A549 (cell line): ENCODE data around the gene NRARP. TPM values are rescaled to one million over a fixed set of nuclear protein-coding genes. Genes with fewer than 3 reads are reported as not detected.

Experiments
- ATAC-seq, 2 experiments: fragments of 200-7000 bp in 1 of 2; fragments of >200 bp in 1 of 2; cut with Nextera tagmentation in 1 of 2; cut with Tn5 transposase in 1 of 2; 3 replicates each; pipeline versions ENCODE4 v1.8.0 to v1.9.1; 2018 to 2020; ENCODE audit warnings: mild to moderate bottlenecking in 1 of 2, moderate library complexity in 1 of 2
- CTCF ChIA-PET: fragments of 300-600 bp; sonication (Branson Sonifier 250); formaldehyde crosslinking; extraction: SDS; loops from one replicate; lab custom pipeline; 2021; ENCODE audit warnings: antibody characterized with exemption, inconsistent platforms; lab: Yijun Ruan, JAX
- POLR2A ChIA-PET: fragments of 350-600 bp; formaldehyde crosslinking; extraction: SDS; loops from one replicate; lab custom pipeline; 2021; ENCODE audit warnings: antibody characterized with exemption, inconsistent platforms; lab: Yijun Ruan, JAX
- DNase-seq, 2 experiments: peaks; one replicate each; pipeline versions ENCODE4 v3.0.0 to v3.0.0-alpha.2; 2011 to 2016; ENCODE audit warnings: low read depth in 1 of 2, low spot score in 1 of 2
- FAIRE-seq: peaks from 2 replicates; lab custom pipeline; 2011; peaks lifted over from hg19 to GRCh38; lab: Jason Lieb, UNC
- H3K27ac ChIP-seq, 2 experiments: fragments of >200 bp; sonication (Bioruptor Twin); formaldehyde crosslinking; 3 replicates each; pipeline ENCODE4 v1.5.1; 2016 to 2017
- H3K4me1 ChIP-seq: fragments of >200 bp; sonication (Bioruptor Twin); formaldehyde crosslinking; 3 replicates; pipeline ENCODE4 v1.6.1; 2016
- H3K4me2 ChIP-seq: fragments of >200 bp; sonication (Bioruptor Twin); formaldehyde crosslinking; 3 replicates; pipeline ENCODE4 v1.6.1; 2016
- H3K4me3 ChIP-seq: fragments of >200 bp; sonication (Bioruptor Twin); formaldehyde crosslinking; 3 replicates; pipeline ENCODE4 v1.5.1; 2016
- H3K9me3 ChIP-seq: fragments of >200 bp; sonication (Bioruptor Twin); formaldehyde crosslinking; 3 replicates; pipeline ENCODE4 v1.6.1; 2016
- BHLHE40 ChIP-seq: IDR thresholded peaks from 2 replicates; pipeline ENCODE4 v1.6.1; 2012; ENCODE audit warnings: low read depth, low read length, inconsistent platforms
- CBX8 ChIP-seq: fragments of 200-600 bp; sonication (generic); IDR thresholded peaks from 2 replicates; pipeline ENCODE4 v1.6.1; 2016
- CHD4 ChIP-seq: fragments of 200-600 bp; sonication (generic); IDR thresholded peaks from 2 replicates; pipeline ENCODE4 v1.6.1; 2016; ENCODE audit warnings: antibody characterized with exemption, mild to moderate bottlenecking, borderline replicate concordance
- EP300 ChIP-seq, 2 experiments: fragments of >200 bp; sonication (Bioruptor Twin); formaldehyde crosslinking; IDR thresholded peaks; 2 replicates in 1 of 2; 3 replicates in 1 of 2; pipeline ENCODE4 v1.6.1; 2016 to 2017
- FOXS1 ChIP-seq: fragments of 250-450 bp; sonication (Bioruptor Pico); IDR thresholded peaks from 2 replicates; pipeline ENCODE4 v1.5.0; 2020; ENCODE audit warnings: mild to moderate bottlenecking, moderate library complexity
- HDAC2 ChIP-seq: fragments of 200-600 bp; sonication (generic); IDR thresholded peaks from 2 replicates; pipeline ENCODE4 v1.6.1; 2016
- HEYL ChIP-seq: fragments of 250-450 bp; sonication (Bioruptor Pico); IDR thresholded peaks from 2 replicates; pipeline ENCODE4 v1.8.0; 2021; ENCODE audit warnings: mild to moderate bottlenecking, moderate library complexity
- KDM5A ChIP-seq: fragments of 200-600 bp; sonication (generic); IDR thresholded peaks from 2 replicates; pipeline ENCODE4 v1.6.1; 2016; ENCODE audit warnings: antibody characterized with exemption, mild to moderate bottlenecking
- MYC ChIP-seq: IDR thresholded peaks from 2 replicates; pipeline ENCODE4 v1.6.1; 2012; ENCODE audit warnings: mild to moderate bottlenecking, inconsistent platforms, low read length, improper control_type of control experiment, borderline replicate concordance
- NR3C1 ChIP-seq: fragments of >200 bp; sonication (Bioruptor Twin); formaldehyde crosslinking; IDR thresholded peaks from 3 replicates; pipeline ENCODE4 v1.6.1; 2017
- RCOR1 ChIP-seq: fragments of 150-350 bp; IDR thresholded peaks from 2 replicates; pipeline ENCODE4 v1.6.1; 2014; ENCODE audit warnings: antibody characterized with exemption, low read length, low read depth
- ZC3H11A ChIP-seq: fragments of 450-650 bp; IDR thresholded peaks from 2 replicates; pipeline ENCODE4 v1.6.1; 2014; ENCODE audit warnings: antibody characterized with exemption, mild to moderate bottlenecking
- ZNF302 ChIP-seq: fragments of 250-450 bp; sonication (Bioruptor Pico); IDR thresholded peaks from 2 replicates; pipeline ENCODE4 v1.9.0; 2021; ENCODE audit warnings: inconsistent platforms, mild to moderate bottlenecking, moderate library complexity
- whole genome bisulfite sequencing: methylation state at CpG from one replicate; pipeline ENCODE4 v1.1.6; 2017; ENCODE audit errors: missing lambda C conversion rate; 5-methylcytosine and 5-hydroxymethylcytosine counted together
- polyA plus RNA-seq, 4 experiments: library from polyadenylated mRNA; depleted of rRNA in 3 of 4; stranded (reverse); fragments of >200 nt; fragmentation: RNase III in 1 of 4; extraction: RNeasy Plus Mini Kit Qiagen cat#74134 plus additional on column Dnase treatment in 1 of 4; gene quantifications; 2 replicates in 3 of 4; 3 replicates in 1 of 4; pipeline ENCODE4 v1.2.3, GENCODE V29; 2011 to 2017
- TF ChIP-seq, protein P1 (sequence below): IDR thresholded peaks from 2 replicates; pipeline ENCODE4 v1.6.1; 2012
- TF ChIP-seq, protein P2 (sequence below): fragments of 250-450 bp; sonication (Bioruptor Pico); IDR thresholded peaks from 2 replicates; pipeline ENCODE4 v1.5.0; 2020; ENCODE audit warnings: low read depth, mild to moderate bottlenecking, moderate library complexity
- TF ChIP-seq, protein P3 (sequence below): fragments of 450-650 bp; IDR thresholded peaks from 2 replicates; pipeline ENCODE4 v1.6.1; 2014; ENCODE audit warnings: antibody characterized with exemption
- TF ChIP-seq, protein P4 (sequence below): fragments of 250-450 bp; sonication (Bioruptor Pico); IDR thresholded peaks from 2 replicates; pipeline ENCODE4 v1.5.0; 2021; ENCODE audit warnings: mild to moderate bottlenecking, moderate library complexity, borderline replicate concordance
- TF ChIP-seq, protein P5 (sequence below): fragments of >200 bp; sonication (Bioruptor Twin); formaldehyde crosslinking; IDR thresholded peaks from 2 replicates; pipeline ENCODE4 v1.6.1; 2016

Gene NRARP
- polyA plus RNA-seq, 2 of the 4 experiments (the other 2 are of a cell fraction) = 1.3 to 5.1 TPM

DNA sequence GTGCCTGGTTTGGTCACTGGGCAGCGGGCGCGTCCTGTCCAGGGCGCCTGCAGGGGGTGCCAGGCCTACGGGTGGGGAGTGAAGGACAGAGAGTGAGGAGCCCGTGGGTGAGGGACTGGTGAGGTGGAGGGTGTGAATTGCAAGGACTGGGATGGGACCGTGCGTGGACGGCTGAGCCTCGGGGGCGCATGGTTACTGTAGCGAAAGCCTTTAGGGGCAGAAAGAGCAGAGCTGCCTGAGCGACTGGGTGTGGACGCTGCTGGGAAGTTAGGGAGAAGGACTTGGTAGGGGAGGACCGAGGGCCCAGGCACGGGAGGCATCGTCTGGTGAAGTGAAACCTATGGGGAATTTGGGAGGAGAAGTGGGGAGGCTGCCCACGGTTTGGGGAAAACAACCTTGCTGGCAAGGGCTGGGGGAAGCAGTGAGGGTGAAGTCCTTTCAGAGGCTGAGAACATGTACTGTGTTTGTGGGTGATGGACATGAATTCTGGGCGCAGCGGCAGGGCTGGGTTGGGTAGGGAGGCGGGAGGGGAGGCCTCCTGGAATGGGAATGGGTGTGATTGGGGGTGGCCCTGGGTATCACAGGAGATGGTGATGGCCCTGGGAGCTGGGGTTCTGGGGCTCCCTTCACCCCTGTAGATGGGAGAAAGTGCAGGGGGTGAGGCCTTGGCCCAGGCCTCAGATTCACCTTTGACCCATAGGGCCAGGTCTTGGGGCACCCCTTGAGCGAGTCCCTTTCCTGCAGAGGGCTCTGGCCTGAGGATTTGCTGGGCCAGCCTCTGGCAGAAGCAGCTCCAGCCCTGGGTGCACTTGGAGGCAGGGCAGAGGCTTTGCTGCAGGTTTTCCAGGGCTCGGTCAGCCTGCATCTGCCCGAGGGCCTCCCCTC lies 26.2 kb downstream of the NRARP start:
- ChIA-PET CTCF (interaction anchor here (0.9 to 2.8 kb wide), 6 partner anchors 9 to 132 kb away, joined by 3 to 16 read pairs (median 12); partner anchors contain the start of genes NRARP and RNF224), POLR2A (interaction anchor here (1.9 to 2.2 kb wide), 2 partner anchors 26 to 35 kb away, joined by 13 to 29 read pairs; partner anchors contain the start of genes NRARP and TUBB4B)
- WGBS = 86% methylated on average over 21 of the region's 24 CpGs
- Histone ChIP-seq H3K4me3 (no peak overlapping the region), H3K4me1 (peaks cover 28% of the 10 kb centered on the region), H3K4me2 (peak overlapping the region; percentile 97), H3K27ac (peak overlapping the region; percentile 94 to 96), H3K9me3 (no peaks in the 10 kb centered on the region)
- no peak for TF ChIP-seq ZNF302 (CRISPR knock-in tag)
- TF ChIP-seq, protein P1, sequence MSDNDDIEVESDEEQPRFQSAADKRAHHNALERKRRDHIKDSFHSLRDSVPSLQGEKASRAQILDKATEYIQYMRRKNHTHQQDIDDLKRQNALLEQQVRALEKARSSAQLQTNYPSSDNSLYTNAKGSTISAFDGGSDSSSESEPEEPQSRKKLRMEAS = no peak
- TF ChIP-seq EP300 (IDR thresholded peaks at IDR 0.05) = no peak
- no peak for TF ChIP-seq ZC3H11A
- TF ChIP-seq, protein P2, sequence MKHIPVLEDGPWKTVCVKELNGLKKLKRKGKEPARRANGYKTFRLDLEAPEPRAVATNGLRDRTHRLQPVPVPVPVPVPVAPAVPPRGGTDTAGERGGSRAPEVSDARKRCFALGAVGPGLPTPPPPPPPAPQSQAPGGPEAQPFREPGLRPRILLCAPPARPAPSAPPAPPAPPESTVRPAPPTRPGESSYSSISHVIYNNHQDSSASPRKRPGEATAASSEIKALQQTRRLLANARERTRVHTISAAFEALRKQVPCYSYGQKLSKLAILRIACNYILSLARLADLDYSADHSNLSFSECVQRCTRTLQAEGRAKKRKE (CRISPR knock-in tag) = no peak
- TF ChIP-seq HDAC2 = no peak
- TF ChIP-seq MYC = no peak
- DNase-seq = no peak
- ATAC-seq = peak; percentile 4 to 14; a peak in 4 of 6 replicates
- FAIRE-seq = no peak

DNA sequence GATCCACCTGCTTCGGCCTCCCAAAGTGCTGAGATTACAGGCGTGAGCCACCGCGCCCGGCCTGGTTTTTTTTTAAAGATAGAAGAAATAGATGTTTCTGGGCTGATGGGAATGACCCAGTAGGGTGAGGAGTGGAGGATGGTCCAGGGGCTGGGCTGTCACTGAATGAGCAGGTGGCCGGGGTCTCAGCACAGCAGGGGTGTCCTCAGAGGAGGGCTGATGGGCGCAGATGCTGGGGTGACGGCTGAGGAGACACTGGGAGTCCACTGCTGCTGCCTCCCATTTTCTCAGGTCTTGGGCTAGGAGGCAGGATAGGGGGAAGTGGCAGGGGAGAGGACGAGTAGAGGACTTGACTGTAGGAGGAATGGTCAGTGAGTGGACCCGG lies 26.9 kb downstream of the NRARP start:
- CTCF ChIA-PET = interaction anchor here (0.6 to 4.2 kb wide), 4 partner anchors 13 to 464 kb away, joined by 4 to 43 read pairs (median 5); no protein-coding TSS in a partner anchor
- DNase-seq = no peak
- FAIRE-seq = no peak
- POLR2A ChIA-PET = no interaction called here
- H3K9me3 ChIP-seq = no peaks in the 10 kb centered on the region
- 90% methylated on average over 10 of the region's 10 CpGs for WGBS
- peaks cover 28% of the 10 kb centered on the region for H3K4me1 ChIP-seq
- peak overlapping the region in 1 of 2 experiments; percentile 96; a peak in 3 of 6 replicates for H3K27ac ChIP-seq
- no peak overlapping the region for H3K4me3 ChIP-seq
- no peak for ATAC-seq
- 0 out of 3 replicates have a peak overlapping the region, but pooled peaks have one; percentile 97 for H3K4me2 ChIP-seq
- no peak for TF ChIP-seq ZC3H11A
- TF ChIP-seq CBX8 = no peak
- TF ChIP-seq CHD4 = no peak
- no peak for TF ChIP-seq HEYL (CRISPR knock-in tag)
- TF ChIP-seq, protein P3, sequence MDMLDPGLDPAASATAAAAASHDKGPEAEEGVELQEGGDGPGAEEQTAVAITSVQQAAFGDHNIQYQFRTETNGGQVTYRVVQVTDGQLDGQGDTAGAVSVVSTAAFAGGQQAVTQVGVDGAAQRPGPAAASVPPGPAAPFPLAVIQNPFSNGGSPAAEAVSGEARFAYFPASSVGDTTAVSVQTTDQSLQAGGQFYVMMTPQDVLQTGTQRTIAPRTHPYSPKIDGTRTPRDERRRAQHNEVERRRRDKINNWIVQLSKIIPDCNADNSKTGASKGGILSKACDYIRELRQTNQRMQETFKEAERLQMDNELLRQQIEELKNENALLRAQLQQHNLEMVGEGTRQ = no peak
- TF ChIP-seq KDM5A = no peak
- no peak for TF ChIP-seq RCOR1
- TF ChIP-seq, protein P4, sequence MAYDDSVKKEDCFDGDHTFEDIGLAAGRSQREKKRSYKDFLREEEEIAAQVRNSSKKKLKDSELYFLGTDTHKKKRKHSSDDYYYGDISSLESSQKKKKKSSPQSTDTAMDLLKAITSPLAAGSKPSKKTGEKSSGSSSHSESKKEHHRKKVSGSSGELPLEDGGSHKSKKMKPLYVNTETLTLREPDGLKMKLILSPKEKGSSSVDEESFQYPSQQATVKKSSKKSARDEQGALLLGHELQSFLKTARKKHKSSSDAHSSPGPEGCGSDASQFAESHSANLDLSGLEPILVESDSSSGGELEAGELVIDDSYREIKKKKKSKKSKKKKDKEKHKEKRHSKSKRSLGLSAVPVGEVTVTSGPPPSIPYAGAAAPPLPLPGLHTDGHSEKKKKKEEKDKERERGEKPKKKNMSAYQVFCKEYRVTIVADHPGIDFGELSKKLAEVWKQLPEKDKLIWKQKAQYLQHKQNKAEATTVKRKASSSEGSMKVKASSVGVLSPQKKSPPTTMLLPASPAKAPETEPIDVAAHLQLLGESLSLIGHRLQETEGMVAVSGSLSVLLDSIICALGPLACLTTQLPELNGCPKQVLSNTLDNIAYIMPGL (CRISPR knock-in tag) = no peak
- TF ChIP-seq FOXS1 (CRISPR knock-in tag) = no peak
- TF ChIP-seq NR3C1 = no peak
- TF ChIP-seq, protein P5, sequence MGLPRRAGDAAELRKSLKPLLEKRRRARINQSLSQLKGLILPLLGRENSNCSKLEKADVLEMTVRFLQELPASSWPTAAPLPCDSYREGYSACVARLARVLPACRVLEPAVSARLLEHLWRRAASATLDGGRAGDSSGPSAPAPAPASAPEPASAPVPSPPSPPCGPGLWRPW = no peak
- no peak for TF ChIP-seq BHLHE40
